HG02759 (cell line): ENCODE results near the gene TDRD9.
"Not testable (repeated sequence)": the region's sequence is repeated elsewhere in the genome, so short reads cannot be mapped to it uniquely, and the experiment has no call there.

Source experiments
- ATAC-seq: cut with Tn5 transposase; IDR thresholded peaks from one replicate; pipeline ENCODE4 v1.9.1; 2021; ENCODE audit warnings: mild to moderate bottlenecking, moderate library complexity; ENCODE audit not compliant: unreplicated experiment

The TDRD9 gene

DNA sequence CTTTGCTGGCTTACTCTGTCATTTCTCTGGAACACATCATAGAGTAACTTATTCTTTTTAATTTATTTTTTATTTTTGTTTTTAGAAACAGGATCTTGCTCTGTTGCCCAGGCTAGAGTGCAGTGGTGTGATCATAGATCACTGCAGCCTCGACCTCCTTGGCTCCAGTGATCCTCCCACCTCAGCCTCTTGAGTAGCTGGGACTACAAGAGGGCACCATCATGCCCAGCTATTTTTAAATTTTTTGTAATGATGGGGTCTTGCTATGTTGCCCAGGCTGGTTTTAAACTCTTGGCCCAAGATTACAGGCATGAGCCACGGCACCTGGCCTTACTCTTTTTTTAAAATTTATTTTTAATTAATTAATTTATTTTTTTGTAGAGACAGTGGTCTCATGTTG, 46.3 kb downstream of the TDRD9 start:
- ATAC-seq: no peak

DNA sequence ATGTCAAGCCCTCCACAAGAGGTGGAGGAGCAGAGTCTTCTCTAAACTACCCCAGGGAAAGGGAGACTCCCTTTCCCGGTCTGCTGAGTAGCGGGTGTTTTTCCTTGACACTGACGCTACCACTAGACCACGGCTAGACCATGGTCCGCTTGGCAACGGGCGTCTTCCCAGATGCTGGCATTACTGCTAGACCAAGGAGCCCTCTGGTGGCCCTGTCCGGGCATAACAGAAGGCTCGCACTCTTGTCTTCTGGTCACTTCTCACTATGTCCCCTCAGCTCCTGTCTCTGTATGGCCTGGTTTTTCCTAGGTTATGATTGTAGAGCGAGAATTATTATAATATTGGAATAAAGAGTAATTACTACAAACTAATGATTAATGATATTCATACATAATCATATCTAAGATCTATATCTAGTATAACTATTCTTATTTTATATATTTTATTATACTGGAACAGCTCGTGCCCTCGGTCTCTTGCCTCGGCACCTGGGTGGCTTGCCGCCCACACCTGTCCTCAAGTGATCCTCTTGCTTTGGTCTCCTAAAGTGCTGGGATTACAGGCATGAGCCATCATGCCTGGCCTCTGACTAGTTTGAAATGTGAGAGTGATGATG, 52.5 kb downstream of the TDRD9 start:
- not testable (repeated sequence) for ATAC-seq

DNA sequence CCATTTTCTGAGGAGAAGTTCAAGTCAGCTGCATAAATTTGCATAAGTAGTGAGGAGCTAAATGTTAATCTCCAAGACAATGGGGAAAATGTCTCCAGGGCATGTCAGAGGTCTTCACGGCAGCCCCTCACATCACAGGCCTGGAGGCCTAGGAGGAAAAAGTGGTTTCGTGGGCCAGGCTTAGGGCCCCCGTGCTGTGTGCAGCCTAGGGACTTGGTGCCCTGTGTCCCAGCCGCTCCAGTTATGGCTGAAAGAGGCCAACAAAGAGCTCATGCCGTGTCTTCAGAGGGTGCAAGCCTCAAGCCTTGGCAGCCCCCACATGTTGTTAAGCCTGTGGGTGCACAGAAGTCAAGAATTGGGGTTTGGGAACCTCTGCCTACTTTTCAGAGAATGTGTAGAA, 55.9 kb downstream of the TDRD9 start:
- no peak for ATAC-seq

DNA sequence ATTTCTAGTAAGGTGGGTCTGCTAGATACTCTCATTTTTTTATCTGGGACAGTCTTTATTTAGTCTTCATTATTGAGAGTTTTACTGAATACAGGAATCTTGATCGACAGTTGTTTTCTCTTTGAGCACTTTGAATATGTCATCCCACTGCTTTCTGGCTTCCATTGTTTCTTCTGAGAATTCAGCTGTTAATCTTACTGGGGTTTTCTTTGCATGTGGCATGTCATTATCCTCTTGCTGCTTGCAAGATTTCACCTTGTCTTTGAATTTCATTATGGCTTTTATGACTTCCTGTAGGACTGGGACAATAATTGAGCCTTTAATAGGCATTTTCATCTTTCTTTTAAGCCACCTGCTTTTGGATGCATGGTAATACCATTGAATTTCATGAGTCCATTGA, 60.8 kb downstream of the TDRD9 start:
- ATAC-seq: no peak

DNA sequence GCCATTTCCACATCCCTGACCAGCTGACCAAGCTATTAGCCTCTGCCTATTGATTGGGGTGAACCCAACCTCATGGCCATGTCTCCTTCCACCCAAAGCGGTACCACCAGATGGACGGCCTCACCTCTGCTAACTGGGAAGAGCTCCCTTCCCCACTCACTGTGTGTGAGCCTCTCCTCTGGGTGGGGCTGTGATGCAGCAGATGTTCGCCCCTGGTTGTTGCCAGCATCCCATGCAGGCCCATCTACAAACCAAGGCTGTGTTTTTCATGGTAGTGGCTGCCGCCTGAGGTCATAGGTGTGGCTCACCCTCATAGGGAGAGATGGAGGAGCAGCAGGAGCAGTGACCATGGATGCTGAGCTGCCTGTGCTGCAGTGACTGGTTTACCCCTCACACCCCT, 61.7 kb downstream of the TDRD9 start:
- no peak for ATAC-seq

DNA sequence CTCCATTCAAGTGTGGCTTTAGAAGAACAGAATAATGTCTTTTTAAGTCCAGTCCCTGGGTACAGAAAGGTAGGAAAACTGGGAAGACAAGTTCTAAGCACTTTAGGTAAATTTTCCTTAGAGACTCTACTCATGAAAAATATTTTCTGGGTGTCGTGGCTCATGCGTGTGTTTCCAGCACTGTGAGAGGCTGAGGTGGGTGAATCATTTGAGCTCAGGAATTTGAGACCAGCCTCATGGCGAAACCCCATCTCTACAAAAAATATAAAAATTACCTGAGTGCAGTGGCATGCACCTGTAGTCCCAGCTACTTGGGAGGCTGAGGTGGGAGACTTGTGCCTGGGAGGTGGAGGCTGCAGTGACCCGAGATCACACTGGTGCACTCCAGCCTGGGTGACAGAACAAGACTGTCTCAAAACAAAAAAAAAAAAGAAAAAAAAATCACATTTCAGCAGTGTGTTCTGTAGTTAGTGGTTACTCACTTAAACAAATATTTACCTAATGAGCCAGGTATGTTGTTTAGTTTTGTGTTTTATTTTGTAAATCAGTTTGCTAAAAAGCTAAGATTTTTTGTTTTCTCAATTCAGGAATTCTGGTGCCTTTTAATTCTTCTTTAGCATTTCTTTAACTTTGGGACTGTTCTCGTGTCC, 66.4 kb downstream of the TDRD9 start:
- no peak for ATAC-seq

DNA sequence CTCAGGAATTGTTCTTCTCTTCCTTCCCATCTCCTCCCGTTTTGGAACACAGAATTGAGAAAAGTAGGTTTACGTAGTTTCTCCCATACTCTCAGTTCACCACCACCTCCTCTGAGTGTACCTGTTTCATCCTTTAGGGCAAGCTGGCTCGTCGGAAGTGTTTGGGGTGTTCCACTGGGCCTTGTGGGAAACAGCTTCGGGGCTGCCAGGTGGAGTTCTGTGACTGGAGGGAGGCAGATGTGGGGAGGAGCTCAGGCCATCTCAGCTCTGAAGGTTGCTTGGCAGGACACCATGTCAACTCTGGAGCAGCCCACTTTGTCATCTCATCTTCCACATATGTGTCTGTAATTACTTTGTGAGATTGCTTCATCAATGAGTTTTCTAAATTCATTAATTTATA, 67.6 kb downstream of the TDRD9 start:
- ATAC-seq: no peak

DNA sequence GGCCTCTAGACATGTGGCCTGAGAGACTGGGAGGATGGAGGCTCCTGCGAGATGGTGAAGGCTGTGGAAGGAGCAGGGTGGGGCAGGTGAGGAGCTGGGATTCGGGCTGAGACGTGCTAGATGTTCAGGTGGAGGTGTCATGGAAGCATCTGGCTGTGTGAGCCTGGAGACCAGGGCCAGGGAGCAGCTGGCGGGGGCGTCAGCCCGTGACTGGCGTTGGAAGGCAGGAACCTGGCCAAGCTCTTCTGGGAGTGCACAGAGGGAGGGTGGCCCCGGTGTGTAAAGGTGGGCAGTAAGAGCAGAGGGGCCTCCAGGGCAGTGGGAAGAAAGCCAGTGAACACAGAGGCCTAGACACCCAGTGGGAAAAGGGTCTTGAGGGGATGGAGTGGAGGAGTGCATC, 69.1 kb downstream of the TDRD9 start:
- ATAC-seq: no peak

DNA sequence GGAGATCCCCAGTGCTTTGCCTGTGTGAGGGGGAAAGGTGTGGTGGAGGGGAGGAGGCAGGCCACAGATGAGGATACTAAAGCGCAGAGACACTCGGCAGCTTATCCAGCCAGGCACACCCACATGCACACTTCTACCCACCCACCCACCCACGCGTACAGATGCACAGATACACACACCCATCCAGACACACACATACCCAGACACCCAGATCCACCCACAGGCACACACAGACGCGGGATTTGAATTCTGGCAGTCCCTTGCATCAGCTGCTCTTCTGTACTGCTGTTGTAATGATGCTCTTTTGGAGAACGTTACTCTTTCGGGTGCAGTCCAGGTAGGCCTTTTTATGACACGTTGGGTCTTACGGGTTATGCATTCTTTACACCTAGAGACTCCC, 69.8 kb downstream of the TDRD9 start:
- no peak for ATAC-seq

DNA sequence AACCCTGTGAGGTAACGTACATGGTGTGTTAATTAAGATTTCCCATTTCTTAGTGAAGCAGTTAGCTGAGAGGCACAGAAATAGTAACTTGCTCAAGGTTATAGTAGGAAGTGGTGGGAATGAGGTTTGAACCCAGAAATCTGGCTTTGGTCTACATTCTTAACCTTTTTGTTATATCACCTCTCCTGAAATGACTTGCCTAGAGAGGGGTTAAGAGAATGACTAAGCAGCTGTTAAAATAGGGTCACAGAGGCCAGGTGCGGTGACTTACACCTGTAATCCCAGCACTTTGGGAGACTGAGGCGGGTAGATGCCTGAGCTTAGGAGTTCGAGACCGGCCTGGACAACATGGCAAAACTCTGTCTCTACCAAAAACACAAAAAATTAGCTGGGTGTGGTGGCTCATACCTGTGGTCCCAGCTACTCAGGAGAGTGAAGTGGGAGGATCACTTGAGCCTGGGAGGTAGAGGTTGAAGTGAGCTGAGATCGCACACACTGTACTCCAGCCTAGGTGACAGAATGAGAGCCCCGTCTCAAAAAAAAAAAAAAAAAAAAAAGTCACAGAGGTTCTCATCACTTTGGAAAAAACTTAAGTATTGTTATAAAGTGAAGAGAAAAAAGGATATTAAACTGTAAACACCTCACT, 71.7 kb downstream of the TDRD9 start:
- ATAC-seq: no peak

DNA sequence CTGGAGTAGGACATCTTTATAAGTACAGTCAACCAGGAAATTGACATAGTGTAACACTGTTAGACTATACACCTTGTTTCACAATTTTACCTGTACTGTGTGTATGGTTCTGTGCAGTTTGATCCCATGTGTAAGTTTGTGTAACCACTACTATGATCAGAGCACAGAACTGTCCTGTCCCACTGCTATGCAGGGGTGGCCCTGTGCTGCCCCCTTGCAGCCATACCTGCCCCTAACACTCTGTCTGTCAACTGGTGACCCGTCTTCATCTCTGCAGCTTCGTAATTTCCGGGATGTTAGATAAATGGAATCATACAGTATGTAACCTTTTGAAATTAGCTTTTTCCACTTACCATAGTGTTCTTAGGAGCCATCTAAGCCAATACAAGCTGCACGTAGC, 72.7 kb downstream of the TDRD9 start:
- ATAC-seq: no peak

DNA sequence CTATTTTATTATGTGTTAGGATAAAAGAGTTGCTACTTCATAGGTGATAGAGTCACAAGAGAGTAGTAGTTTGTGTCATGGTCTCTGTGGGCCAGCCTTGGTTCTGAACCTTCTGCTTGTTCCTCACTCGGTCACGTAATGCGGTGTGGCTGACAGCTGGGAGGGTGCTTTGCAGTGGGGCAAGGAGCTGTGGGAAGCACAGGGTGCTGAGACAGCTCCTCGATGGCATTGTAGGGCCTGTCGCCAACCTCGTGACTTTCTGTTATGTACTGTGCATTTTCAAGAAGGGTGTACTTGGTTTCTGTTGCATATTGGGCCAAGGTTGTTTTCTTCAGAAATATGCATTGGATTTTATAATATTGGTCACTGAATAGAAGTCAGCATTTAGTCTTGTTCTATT, 75.4 kb downstream of the TDRD9 start:
- ATAC-seq: no peak

DNA sequence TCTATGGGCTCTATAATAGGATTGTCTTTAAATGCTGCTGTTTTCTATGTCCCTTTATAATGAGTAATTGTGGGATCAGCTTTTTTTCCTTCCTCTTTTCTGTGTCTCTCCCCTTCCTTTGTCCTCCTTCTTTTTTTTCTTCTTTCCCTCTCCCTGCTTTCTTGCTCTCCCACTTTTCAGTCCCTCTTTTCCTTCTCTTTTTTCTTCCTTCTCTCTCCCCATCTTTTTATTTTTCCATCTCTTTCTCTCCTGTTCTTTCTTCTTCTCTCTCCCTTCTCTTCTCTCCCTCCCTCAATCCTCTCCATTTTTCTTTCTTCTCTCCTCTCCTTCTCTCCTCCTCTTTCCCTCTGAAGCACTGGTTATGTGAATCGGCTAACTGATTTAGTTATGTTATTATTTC, 76.6 kb downstream of the TDRD9 start:
- ATAC-seq: no peak

DNA sequence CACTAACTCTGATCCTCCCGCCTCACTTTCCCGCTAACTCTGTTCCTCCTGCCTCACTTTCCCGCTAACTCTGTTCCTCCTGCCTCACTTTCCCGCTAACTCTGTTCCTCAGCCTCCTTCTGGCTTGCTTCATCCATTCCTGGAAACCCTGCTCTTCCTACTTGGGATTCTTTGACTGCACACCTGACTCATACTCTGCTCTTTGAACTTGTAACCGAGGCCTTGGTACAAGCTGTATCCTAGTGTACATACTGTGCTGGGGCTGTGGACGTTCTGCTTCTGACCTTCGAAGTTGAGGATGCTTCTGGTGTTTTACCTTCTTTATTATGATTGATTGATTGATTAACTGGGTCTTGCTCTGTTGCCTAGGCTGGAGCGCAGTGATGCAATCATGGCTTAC, 77.2 kb downstream of the TDRD9 start:
- no peak for ATAC-seq

DNA sequence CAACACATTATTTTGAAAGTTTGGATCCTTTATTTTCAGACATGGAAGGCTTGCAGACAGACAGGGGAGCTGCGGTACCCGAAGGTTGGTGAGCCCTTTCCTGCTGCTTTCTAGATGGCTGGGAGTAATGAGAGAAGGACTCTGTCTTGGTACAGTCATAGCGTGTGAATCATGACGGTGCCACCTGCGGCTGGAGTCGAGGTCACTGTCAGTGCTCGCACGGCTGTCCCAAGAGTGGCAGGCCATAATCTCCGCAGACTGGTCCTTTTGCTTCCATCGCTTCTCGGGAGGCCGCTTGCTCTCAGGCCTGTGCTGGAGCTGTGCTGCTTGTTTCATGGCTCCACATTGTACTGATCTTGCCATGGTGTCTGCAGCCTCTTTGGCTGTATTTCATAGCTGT, 78.9 kb downstream of the TDRD9 start:
- ATAC-seq: no peak

DNA sequence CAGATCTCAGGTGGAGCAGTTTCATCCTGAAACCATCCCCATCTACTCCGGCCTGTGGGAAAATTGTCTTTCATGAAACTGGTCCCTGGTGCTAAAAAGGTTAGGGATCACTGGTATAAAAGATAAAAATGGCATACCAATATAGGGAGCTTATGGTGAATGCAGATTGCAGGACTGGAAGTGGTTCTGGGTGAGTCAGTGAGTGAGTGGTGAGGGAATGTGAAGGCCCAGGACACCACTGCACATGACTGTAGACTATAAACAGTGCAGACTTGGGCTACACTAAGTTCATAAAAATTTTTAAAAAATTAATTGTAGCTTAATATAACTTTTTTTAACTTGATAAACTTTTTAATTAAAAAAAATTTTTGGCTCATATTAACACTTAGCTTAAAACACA, 81.0 kb downstream of the TDRD9 start:
- ATAC-seq: no peak

DNA sequence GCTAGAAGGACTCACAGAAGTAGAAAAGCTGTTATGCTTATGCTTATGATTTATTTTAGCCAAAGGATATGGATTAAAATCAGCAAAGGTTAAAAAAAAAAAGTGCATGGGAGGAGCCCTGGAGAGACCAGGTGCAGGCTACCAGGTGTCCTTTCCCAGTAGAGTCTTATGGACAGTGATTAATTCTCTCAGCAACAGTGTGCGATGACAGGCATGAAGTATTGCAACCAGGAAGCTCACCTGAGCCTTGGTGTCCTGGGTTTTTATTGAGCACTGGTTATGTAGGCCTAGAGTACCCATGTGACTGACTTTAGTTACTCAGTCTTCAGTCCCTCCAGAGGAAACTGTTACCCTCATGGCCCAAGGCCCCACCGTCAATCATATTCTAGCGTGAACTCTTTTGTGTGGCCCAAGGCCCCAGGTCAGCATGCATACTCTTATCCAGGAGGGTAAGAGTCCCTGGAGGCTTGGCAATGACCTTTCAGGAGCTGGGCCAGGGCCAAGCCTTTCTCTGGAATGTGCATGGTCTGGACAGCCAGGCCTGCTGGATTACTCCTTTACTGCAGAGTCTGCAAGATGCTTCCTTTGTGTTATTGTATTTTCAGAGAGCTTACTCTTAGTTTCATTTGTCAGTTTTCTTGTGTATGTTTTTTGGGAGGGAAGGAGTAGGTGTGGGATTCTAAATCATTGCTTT, 83.7 kb downstream of the TDRD9 start:
- ATAC-seq: no peak

DNA sequence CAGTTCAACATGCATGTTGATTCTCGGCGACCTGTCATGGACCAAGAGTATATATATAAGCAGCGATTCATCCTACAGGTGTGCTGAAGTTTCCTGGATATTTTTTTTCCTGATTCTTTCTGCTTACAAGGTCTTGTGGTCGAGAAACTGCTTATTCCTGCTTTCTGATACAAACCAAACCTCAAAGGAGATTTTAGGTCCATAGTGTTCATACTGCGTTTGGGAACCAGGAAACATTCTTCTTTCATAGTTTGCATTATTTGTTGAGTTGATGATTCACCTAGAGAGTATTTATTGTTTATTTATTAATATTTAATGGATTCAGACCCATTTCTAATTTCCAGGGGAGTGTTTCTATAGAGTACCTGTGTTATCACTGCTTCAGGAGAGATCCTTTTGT, 86.5 kb downstream of the TDRD9 start:
- no peak for ATAC-seq

DNA sequence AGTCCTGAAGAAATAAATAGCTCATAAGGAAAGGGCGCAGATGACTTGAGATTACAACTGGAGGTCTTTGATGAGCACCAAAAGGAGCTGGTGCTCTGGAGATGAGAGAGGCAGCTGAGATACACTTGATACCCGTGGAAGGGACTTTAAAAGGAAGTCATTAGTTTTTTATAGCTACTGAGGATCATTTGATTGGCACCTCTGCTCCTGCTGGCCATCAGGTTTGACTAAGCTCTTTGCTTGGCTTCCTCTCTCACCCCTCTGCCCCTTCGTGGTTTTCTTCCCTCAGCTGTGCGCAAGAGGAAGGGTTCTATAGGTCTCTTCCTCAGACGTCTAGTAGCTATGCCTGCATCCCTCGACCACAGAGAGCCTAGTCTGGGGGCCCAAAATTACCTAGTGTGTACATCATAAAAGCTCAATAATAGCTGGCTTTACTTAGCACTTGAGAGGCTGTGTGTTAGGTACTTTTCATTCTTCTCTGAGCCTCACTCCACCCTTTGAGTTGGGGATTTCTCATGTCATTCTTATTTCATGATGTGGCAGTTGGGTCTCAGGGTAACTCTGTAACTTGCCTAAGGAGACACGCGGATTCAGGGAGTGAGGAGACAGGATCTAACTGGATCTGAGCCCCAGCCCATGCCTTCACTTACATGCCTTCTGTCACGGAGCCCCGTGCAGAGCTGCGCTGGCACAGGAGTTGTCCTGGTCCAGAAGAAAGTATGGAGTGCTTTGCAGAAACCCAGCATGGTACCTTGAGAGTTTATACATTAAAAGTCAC, 88.8 kb downstream of the TDRD9 start:
- no peak for ATAC-seq

DNA sequence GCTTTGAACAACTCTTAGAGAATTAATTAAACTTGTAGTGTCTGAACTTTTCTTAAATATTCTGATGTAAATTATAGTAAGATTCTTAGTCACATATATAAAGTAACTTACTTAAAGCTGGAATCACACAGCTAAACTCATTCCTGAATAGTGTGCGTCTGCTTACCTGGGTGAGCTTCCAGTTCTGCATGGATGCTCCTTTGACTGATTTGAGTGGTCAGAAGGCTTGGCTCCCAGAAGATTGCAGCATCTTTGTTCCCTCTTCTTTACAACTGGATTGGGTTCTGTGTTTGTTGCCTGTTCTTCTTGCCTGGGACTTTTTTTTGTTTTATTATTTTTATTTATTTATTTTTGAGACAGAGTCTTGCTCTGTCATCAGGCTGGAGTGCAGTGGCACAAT, 90.8 kb downstream of the TDRD9 start:
- no peak for ATAC-seq

DNA sequence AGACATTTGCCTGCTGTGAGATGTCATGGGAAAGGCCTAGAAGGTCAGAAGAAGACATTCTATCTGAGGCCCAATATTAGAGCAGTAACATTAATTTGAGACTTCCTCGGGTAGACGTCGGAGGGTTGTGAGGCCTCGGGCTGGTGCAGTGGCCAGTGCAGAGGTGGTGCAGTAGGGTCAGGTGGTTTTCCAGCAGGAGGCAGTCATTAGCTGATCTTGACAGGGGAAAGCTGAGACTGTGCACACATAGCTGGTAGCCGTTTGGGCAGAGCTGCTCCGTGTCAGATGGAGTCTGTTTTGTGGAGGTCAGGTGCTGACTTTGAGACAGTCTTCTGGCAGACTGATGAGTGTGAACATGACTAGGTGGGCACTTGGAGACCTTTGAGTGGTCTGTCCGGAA, 91.5 kb downstream of the TDRD9 start:
- ATAC-seq: no peak
